ENCODE data around the gene CCER1. TPM values are rescaled to one million over a fixed set of nuclear protein-coding genes. Genes with fewer than 3 reads are reported as not detected.

CCER1 gene, protein sequence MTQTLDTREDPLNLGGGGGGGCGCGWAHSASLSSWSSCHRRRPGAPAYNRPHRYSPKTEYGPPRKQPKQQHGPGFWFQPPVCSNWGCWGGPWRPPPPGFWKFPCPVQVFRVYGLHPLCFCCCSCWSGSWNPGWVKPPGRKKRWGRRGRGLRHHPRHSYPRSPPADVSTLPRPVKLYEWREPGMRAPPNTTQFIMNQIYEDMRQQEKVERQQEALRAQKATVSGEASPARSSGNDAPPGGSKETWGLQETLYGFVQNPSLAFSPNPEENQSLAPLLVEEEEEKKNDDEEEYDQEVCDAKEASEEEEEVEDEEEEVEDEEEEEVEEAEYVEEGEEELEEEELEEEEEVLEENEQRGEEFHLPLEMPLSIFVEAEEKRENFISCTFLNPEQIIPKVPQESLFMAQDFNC
- total RNA-seq, result not detected in 2 replicates

GRCh38 chr12:90954921-90955320 lies at the start of gene CCER1:
Gene CCER1 (minus strand): TSS chr12:90955176. CDS start chr12:90954742, 434 bp downstream.

Other genes starting within 250 kb of the CCER1 start
- gene EPYC, start 49.8 kb upstream of the CCER1 start, total RNA-seq, result not detected in 2 replicates
- not detected in 2 replicates for gene KERA, start 102.8 kb upstream of the CCER1 start, total RNA-seq
- gene LUM, start 156.3 kb upstream of the CCER1 start, total RNA-seq, result under 0.01 TPM in 1 of 2 replicates, not detected in the other
- under 0.01 TPM in 1 of 2 replicates, not detected in the other for gene DCN, start 227.6 kb upstream of the CCER1 start, total RNA-seq